HepG2 (cell line): Measurements from ENCODE around the gene MAN1C1.

Experiments
- EP300 ChIP-seq, 3 experiments: sonication (generic) in 1 of 3; formaldehyde crosslinking in 1 of 3; IDR thresholded peaks; 2 replicates each; pipeline versions ENCODE4 v1.5.1 to v1.6.1; 2011 to 2020; ENCODE audit warnings: low read depth in 2 of 3, low read length in 2 of 3, borderline replicate concordance in 1 of 3, improper control_type of control experiment in 1 of 3, mild to moderate bottlenecking in 1 of 3, missing genetic modification reagents in 1 of 3, moderate library complexity in 1 of 3
- EZH2 ChIP-seq: conservative IDR thresholded peaks from 2 replicates; pipeline ENCODE4 v1.6.1; 2012; ENCODE audit warnings: mild to moderate bottlenecking, low read depth, low read length, moderate library complexity
- HNRNPLL ChIP-seq: fragments of 200-400 bp; formaldehyde crosslinking; IDR thresholded peaks from 2 replicates; pipeline ENCODE4 v1.6.1; 2017; ENCODE audit warnings: mild to moderate bottlenecking, low read depth, low read length; ENCODE audit not compliant: poor library complexity, severe bottlenecking
- TF ChIP-seq, protein P1 (sequence below): sonication (generic); formaldehyde crosslinking; IDR thresholded peaks from 2 replicates; pipeline ENCODE4 v1.4.0; 2020; ENCODE audit warnings: missing genetic modification reagents

DNA sequence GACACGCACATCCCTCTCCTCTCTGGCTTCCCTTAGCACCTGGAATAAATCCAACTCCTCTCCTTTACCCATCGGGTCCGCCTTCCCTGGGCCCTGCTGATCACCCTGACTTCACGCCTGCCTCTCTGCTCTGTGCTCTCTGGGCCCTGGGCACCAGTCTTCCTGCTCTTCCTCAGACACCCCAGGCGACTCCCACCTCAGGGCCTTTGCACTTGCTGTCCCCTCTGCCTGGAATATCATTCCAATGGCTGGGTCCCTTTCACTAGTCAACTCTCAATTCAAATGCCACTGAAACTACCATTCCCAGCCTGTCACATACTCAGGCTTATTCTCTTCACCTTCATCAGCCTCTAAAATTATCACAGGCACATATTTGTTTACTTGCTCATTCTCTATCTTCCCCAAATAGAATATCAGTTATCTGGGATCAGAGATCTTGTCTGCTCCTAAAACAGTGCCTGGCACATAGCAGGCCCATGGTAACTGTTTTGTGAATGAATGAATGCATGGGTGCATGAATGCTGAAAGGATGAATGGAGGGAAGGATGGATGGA, 156.2 kb downstream of the MAN1C1 start:
- TF ChIP-seq, protein P1, sequence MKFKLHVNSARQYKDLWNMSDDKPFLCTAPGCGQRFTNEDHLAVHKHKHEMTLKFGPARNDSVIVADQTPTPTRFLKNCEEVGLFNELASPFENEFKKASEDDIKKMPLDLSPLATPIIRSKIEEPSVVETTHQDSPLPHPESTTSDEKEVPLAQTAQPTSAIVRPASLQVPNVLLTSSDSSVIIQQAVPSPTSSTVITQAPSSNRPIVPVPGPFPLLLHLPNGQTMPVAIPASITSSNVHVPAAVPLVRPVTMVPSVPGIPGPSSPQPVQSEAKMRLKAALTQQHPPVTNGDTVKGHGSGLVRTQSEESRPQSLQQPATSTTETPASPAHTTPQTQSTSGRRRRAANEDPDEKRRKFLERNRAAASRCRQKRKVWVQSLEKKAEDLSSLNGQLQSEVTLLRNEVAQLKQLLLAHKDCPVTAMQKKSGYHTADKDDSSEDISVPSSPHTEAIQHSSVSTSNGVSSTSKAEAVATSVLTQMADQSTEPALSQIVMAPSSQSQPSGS (CRISPR knock-in tag): no peak
- TF ChIP-seq HNRNPLL (no peak), EZH2 (no peak), EP300 (IDR thresholded peaks at IDR 0.05; ENCODE audit: low read depth in 2 of 2, low read length in 2 of 2) (no peak), EP300 (CRISPR knock-in tag; IDR thresholded peaks at IDR 0.05; ENCODE audit: borderline replicate concordance) (no peak)
